Transverse colon (tissue), 4 donors: Measurements from ENCODE around the gene PTPRS. TPM values are rescaled to one million over a fixed set of nuclear protein-coding genes. Genes with fewer than 3 reads are reported as not detected.

Experiments used
- DNase-seq: peaks from one replicate; pipeline ENCODE4 v3.0.0-alpha.2; 2019
- H3K27ac ChIP-seq, 4 donors: fragments of 200-600 bp; sonication (generic); 2 replicates each; pipeline ENCODE4 v1.5.1; 2016 to 2018; ENCODE audit warnings: inconsistent platforms in 4 of 4
- H3K27me3 ChIP-seq: fragments of 200-600 bp; sonication (generic); 2 replicates; pipeline ENCODE4 v1.5.1; 2017; ENCODE audit warnings: inconsistent platforms
- H3K36me3 ChIP-seq, 4 donors: fragments of 200-600 bp; sonication (generic); 2 replicates each; pipeline ENCODE4 v1.5.1; 2017 to 2019; ENCODE audit warnings: inconsistent platforms in 4 of 4
- H3K4me1 ChIP-seq, 4 donors: fragments of 200-600 bp; sonication (generic); 2 replicates each; pipeline ENCODE4 v1.5.1; 2017 to 2020; ENCODE audit warnings: inconsistent platforms in 4 of 4
- H3K4me3 ChIP-seq, 4 donors: fragments of 200-600 bp; sonication (generic); 1 replicate in 1 of 4; 2 replicates in 3 of 4; pipeline versions ENCODE4 v1.5.1 to v1.6.1; 2017 to 2019; ENCODE audit warnings: inconsistent platforms in 4 of 4
- H3K9me3 ChIP-seq, 2 donors: fragments of 200-600 bp; sonication (generic); 2 replicates each; pipeline ENCODE4 v1.5.1; 2017 to 2019; ENCODE audit warnings: inconsistent platforms in 2 of 2
- CTCF ChIP-seq, 5 experiments: fragments of 200-600 bp in 3 of 5; fragments of 450-650 bp in 2 of 5; sonication (generic) in 3 of 5; IDR thresholded peaks; 1 replicate in 2 of 5; 2 replicates in 3 of 5; pipeline ENCODE4 v1.5.1; 2016 to 2017; ENCODE audit warnings: antibody characterized with exemption in 5 of 5, inconsistent platforms in 3 of 5, mild to moderate bottlenecking in 2 of 5, moderate library complexity in 1 of 5
- EP300 ChIP-seq: sonication (generic); formaldehyde crosslinking; IDR thresholded peaks from one replicate; pipeline ENCODE4 v1.6.1; 2017; ENCODE audit warnings: antibody characterized with exemption, low read depth
- POLR2A ChIP-seq: fragments of 450-650 bp; IDR thresholded peaks from one replicate; pipeline ENCODE4 v1.6.1; 2016; ENCODE audit warnings: antibody characterized with exemption, mild to moderate bottlenecking, moderate library complexity
- POLR2AphosphoS5 ChIP-seq, 3 donors: sonication (generic); formaldehyde crosslinking; IDR thresholded peaks; one replicate each; pipeline ENCODE4 v1.6.1; 2016; ENCODE audit warnings: antibody characterized with exemption in 3 of 3
- WGBS, 2 donors: methylation state at CpG; one replicate each; pipeline ENCODE4 v1.1.5; 2018; ENCODE audit warnings: low coverage in 1 of 2; 5-methylcytosine and 5-hydroxymethylcytosine counted together
- in situ Hi-C, 4 donors: fragments of 200-750 bp; cut with MboI; loops; one replicate each; pipeline versions ENCODE4 v1.15.0 to v1.15.1; 2017; ENCODE audit warnings: low sequenced_read_pairs in 3 of 4, low pct_ligation_motif_present in 1 of 4, low pct_unique_long_range_greater_than_20kb in 1 of 4
- intact Hi-C: fragments of 100-400 bp; cut with DNase I; formaldehyde crosslinking; loops from one replicate; pipeline ENCODE4 v1.15.1; 2023; ENCODE audit warnings: low total_unique reads
- total RNA-seq, 4 donors: library from RNA; depleted of rRNA; stranded (reverse); fragments of >200 nt; gene quantifications; one replicate each; pipeline ENCODE4 v1.1.0, GENCODE V29; 2016

PTPRS gene
- total RNA-seq, 4 donors from 2014 or later: 38.3 to 91.5 (median 58.5) TPM

GRCh38 chr19:5345895-5346386 lies 5.3 kb upstream of the PTPRS start:
- no peak overlapping the region for H3K4me3 ChIP-seq
- no peak overlapping the region for H3K27ac ChIP-seq
- no peak for DNase-seq
- peaks cover 2% of the 10 kb centered on the region for H3K27me3 ChIP-seq
- in situ Hi-C loops (no loop called here), intact Hi-C loops (no loop called here)
- 28 to 33% methylated on average over 1 to 6 of the region's 6 CpGs for WGBS, 2 donors
- TF ChIP-seq EP300: no peak
- TF ChIP-seq POLR2AphosphoS5 (IDR thresholded peaks at IDR 0.05): no peak
- no peak for TF ChIP-seq CTCF (IDR thresholded peaks at IDR 0.05)
- TF ChIP-seq POLR2A: no peak
- H3K9me3 ChIP-seq: no peaks in the 10 kb centered on the region
- H3K4me1 ChIP-seq: peaks cover 0 to 3% (median 0%) of the 10 kb centered on the region in 4 donors
- no peaks in the 10 kb centered on the region for H3K36me3 ChIP-seq

DNA sequence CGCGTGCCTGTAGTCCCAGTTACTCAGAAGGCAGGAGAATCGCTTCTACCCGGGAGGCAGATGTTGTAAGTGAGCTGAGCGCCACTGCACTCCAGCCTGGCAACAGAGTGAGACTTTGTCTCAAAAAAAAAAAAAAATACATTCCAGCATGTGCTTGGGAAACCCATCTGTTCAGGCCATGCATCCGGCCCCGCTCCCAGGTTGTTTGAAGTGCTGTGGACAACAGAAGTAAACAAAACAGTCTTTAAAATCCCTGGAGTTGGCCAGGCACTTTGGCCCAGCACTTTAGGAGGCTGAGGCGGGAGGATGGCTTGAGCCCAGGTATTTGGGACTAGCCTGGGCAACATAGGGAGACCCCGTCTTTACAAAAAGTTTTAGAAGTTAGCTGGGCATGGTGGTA lies 3.2 kb upstream of the PTPRS start:
- no peak for TF ChIP-seq EP300
- no peak for TF ChIP-seq POLR2A
- no peak for TF ChIP-seq POLR2AphosphoS5 (IDR thresholded peaks at IDR 0.05)
- no peak for TF ChIP-seq CTCF (IDR thresholded peaks at IDR 0.05)
- intact Hi-C loops: no loop called here
- Histone ChIP-seq H3K4me1 (peaks cover 0 to 15% (median 10%) of the 10 kb centered on the region in 4 donors), H3K9me3 (no peaks in the 10 kb centered on the region), H3K4me3 (no peak overlapping the region), H3K27ac (no peak overlapping the region), H3K27me3 (peaks cover 21% of the 10 kb centered on the region), H3K36me3 (no peaks in the 10 kb centered on the region)
- in situ Hi-C loops: no loop called here
- WGBS, 2 donors: 44 to 56% methylated on average over 5 to 9 of the region's 9 CpGs
- no peak for DNase-seq

DNA sequence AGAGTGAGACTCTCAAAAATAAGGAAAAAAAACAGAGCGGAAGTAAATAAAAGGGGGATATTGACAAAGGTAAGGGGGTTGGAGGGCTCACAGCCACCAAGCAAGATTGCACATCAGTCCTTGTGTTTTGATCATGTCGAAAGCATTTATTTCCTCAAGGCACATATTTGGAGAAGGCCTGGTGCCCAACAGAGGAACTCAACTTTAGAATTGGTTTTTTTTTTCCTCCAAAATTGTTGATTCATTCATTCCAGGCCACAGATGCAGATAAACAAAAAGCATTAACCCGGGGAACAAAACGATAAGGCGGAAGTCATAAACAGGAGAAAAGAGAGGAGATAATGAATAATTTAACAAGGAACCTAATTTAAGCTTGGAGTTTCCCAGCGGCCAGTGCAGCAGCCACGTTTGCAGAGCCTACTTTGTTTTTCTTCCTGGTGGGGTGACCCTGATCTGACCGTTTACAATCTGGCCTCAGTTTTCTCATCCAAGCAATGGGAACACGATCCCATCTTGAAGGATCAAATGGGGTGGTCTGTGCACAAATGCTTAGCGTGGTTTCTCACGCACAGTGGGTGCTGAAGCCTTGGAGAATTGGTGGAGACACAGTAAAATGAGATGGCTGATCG lies 2.1 kb upstream of the PTPRS start:
- in situ Hi-C loops (no loop called here), intact Hi-C loops (no loop called here)
- 39 to 51% methylated on average over 2 to 12 of the region's 12 CpGs for WGBS, 2 donors

GRCh38 chr19:5341981-5342380 lies 1.4 kb upstream of the PTPRS start:
- 63 to 94% methylated on average over 2 to 4 of the region's 4 CpGs for WGBS, 2 donors
- H3K27ac ChIP-seq: no peak overlapping the region
- no peaks in the 10 kb centered on the region for H3K9me3 ChIP-seq
- intact Hi-C loops (no loop called here), in situ Hi-C loops (no loop called here)
- DNase-seq: no peak
- peaks cover 38% of the 10 kb centered on the region for H3K27me3 ChIP-seq
- TF ChIP-seq CTCF (IDR thresholded peaks at IDR 0.05): no peak
- no peak for TF ChIP-seq EP300
- TF ChIP-seq POLR2A: no peak
- TF ChIP-seq POLR2AphosphoS5 (IDR thresholded peaks at IDR 0.05): no peak
- H3K4me3 ChIP-seq: no peak overlapping the region
- H3K4me1 ChIP-seq: peaks cover 0 to 18% (median 11%) of the 10 kb centered on the region in 4 donors
- H3K36me3 ChIP-seq: no peaks in the 10 kb centered on the region

More for the DNA sequence above, 2.1 kb upstream of the PTPRS start:
- TF ChIP-seq POLR2AphosphoS5 (IDR thresholded peaks at IDR 0.05) (no peak), EP300 (no peak), POLR2A (no peak), CTCF (IDR thresholded peaks at IDR 0.05) (no peak)
- H3K27me3 ChIP-seq: peaks cover 32% of the 10 kb centered on the region
- H3K4me1 ChIP-seq: peaks cover 0 to 18% (median 11%) of the 10 kb centered on the region in 4 donors
- H3K27ac ChIP-seq: no peak overlapping the region
- DNase-seq: no peak
- no peak overlapping the region for H3K4me3 ChIP-seq
- no peaks in the 10 kb centered on the region for H3K36me3 ChIP-seq
- H3K9me3 ChIP-seq: no peaks in the 10 kb centered on the region
